Cortex of kidney (tissue), 1 donor: Measurements from ENCODE around the gene ALKBH6.
"Not testable (repeated sequence)": the region's sequence is repeated elsewhere in the genome, so short reads cannot be mapped to it uniquely, and the experiment has no call there.

Experiments
- DNase-seq: peaks from one replicate; lab custom pipeline; 2025; lab: John Stamatoyannopoulos, UW

ALKBH6 gene

GRCh38 chr19:35992907-35993765, 20.9 kb downstream of the ALKBH6 start:
- no peak for DNase-seq

- DNase-seq: no peak
Measured at GRCh38 chr19:35991731-35992450, 22.1 kb downstream of the ALKBH6 start.

- no peak for DNase-seq
Measured at GRCh38 chr19:35990771-35991730, 23.0 kb downstream of the ALKBH6 start.

DNA sequence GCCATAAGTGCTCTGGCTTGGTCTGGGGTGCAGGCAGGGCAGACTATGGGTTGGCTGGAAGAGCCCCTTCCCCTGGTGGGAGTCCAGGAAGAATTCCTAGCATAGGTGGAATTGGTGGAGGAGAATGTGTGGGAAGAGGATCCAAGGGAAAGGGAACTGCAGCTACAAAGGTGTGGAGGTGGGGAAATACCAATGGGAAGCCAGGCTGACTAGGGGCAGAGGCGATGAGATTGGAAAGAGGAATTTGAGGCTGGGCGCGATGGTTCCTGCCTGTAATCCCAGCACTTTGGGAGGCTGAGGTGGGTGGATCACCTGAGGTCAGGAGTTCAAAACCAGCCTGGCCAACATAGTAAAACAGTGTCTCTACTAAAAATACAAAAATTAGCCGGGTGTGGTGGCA, 23.9 kb downstream of the ALKBH6 start:
- DNase-seq: no peak

- no peak for DNase-seq
Measured at GRCh38 chr19:35988824-35989223, 25.2 kb downstream of the ALKBH6 start.

- DNase-seq: no peak
Measured at GRCh38 chr19:35987571-35987896, 26.5 kb downstream of the ALKBH6 start.

GRCh38 chr19:35986664-35987570, 27.1 kb downstream of the ALKBH6 start:
- no peak for DNase-seq

- no peak for DNase-seq
Measured at GRCh38 chr19:35986111-35986510, 27.9 kb downstream of the ALKBH6 start.

GRCh38 chr19:35983177-35983576, 30.8 kb downstream of the ALKBH6 start:
- no peak for DNase-seq

DNA sequence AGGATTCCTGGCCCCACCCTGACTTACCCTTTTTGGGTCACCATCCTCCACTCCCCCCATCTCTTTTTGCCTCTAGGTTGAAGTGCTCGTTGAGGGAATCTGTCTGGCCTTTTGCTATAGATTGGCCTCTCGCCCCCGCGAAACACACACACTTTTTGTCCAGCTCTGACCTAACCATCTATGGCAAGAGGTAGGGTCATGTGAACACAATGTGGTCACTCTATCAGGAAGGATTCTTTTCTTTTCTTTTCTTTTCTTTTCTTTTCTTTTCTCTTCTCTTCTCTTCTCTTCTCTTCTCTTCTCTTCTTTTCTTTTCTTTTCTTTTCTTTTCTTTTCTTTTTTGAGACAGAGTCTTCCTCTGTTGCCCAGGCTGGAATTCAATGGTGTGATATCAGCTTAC, 33.0 kb downstream of the ALKBH6 start:
- not testable (repeated sequence) for DNase-seq

DNA sequence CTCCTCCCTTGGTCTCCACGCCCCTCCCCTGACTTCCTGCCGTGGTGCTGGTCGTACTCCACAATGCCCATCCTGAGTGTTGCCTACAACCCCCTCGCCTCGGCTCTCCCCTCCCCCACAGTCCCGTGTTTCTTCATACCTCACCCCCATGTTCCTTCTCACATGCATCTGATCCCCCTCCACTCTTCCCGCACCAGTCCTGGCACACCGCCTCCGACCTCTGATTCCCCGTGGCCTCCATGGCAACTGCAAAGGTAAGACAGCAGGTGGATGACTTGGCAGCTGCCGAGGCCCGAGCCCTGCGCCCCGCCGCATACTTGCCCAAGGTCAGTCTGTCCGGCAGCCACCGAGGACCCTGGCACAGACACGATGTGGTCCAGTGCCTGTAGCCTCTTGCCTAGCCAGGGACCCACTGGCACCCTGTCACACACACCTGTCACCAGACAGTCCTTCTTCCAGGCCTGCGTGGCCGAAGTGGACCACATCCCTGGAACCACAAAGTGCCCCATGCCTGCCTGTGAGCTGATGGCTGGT, 35.1 kb downstream of the ALKBH6 start:
- no peak for DNase-seq

GRCh38 chr19:35978271-35978670, 35.7 kb downstream of the ALKBH6 start:
- DNase-seq: no peak

DNA sequence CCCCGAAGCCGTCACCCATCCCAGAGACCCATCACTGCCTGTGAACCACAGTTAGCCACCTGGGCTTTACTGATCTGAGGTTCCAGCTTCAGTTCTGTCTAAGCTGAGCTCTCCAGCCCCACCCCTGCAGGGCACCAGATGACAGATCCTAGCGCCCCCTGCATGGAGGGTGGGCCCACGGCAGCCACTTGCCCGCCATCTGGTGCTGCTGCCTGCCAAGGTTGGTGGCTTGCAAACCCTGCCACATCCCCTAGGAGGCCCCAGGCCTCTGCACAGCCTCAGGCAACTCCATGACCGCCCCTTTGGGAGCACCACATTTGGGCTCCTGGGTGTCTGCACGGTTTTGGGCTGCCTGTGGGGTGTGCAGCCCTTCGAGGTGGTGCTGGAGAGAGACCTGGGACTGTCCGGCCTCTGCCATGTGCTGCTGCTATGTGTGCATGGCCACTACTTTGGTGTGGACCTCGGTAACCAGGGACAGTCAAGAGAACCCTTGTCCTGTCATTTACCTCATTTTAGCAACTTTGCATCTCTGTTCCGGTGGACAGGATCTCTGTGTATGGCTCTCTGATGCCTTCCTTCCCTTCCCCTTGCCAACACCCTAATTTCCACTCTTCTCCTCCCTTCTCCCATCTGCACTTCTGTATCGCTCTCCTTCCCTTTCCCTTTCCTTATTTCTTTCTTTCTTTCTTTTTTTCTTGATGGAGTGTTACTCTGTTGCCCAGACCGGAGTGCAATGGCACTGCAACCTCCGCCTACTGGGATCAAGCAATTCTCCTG, 36.4 kb downstream of the ALKBH6 start:
- no peak for DNase-seq

DNA sequence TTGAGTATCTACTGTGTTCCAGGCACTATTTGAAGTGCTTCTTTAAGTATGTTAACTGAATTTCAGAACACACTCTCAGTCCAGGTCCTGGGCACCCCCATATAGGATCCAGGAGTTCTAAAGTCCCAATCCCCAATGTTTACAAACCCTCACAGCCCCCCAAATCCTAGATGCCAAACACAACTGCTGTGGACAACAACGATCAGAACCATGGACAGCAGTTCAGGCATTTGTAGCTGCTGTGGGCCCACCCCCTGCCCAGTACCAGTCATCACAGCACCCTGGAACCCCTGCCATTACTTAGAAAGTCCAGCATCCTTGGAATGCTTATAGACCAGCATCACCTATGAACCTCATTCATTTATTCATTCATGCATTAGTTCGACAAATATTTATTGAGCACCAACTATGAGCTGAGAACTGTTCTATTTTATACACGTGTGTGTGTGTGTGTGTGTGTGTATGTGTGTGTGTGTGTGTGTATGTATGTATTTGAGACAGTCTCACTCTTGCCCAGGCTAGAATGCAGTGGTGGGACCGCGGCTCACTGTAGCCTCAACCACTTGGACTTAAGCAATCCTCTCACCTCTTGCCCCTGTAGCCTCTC, 38.3 kb downstream of the ALKBH6 start:
- DNase-seq: no peak

GRCh38 chr19:35973487-35973886, 40.5 kb downstream of the ALKBH6 start:
- no peak for DNase-seq

- no peak for DNase-seq
Measured at GRCh38 chr19:35966771-35967170, 47.2 kb downstream of the ALKBH6 start.

DNA sequence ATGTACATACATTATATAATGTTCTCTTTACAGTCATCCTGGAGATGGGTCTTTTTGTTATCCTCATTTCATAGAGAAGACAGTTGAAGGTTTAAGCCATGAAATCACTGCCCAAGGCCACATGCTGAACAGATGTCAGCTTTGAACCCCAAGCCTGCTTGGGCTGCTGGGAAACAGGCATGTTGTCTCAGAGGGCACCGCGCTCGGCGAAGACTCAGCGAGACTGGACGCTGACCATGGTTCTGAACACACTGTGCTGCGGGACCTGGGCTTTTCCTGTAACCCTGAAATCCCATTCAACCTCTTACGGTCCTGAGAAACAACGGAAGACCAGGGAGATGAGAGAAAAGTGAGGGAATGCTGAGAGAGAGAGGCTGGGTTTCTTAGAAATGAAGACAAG, 50.5 kb downstream of the ALKBH6 start:
- DNase-seq: no peak

- DNase-seq: no peak
Measured at GRCh38 chr19:35960432-35960972, 53.5 kb downstream of the ALKBH6 start.

GRCh38 chr19:35959968-35960320, 54.1 kb downstream of the ALKBH6 start:
- DNase-seq: no peak
